Right lobe of liver (tissue), 6 donors: ENCODE measurements around the gene KCNIP1. TPM values are rescaled to one million over a fixed set of nuclear protein-coding genes. Genes with fewer than 3 reads are reported as not detected.
A peak's percentile ranks its signal among the peaks of the same experiment; 100 is the strongest.

Experiments used
- ATAC-seq, 4 donors: fragments of 200-7000 bp; cut with Tn5 transposase; one replicate each; pipeline ENCODE4 v1.9.1; 2020; ENCODE audit warnings: mild to moderate bottlenecking in 4 of 4, moderate library complexity in 4 of 4
- DNase-seq, 3 donors: peaks; one replicate each; pipeline ENCODE4 v3.0.0-alpha.2; 2020
- H3K27ac ChIP-seq, 3 donors: fragments of 200-600 bp; one replicate each; pipeline ENCODE4 v1.8.0; 2022
- H3K27me3 ChIP-seq, 2 donors: fragments of 200-600 bp; one replicate each; pipeline ENCODE4 v1.8.0; 2022
- H3K36me3 ChIP-seq, 4 donors: fragments of 200-600 bp; sonication (generic) in 1 of 4; one replicate each; pipeline versions ENCODE4 v1.5.1 to v1.8.0; 2017 to 2022; ENCODE audit warnings: control low read depth in 1 of 4
- H3K4me1 ChIP-seq, 4 donors: fragments of 200-600 bp; sonication (generic) in 1 of 4; one replicate each; pipeline versions ENCODE4 v1.5.1 to v1.8.0; 2017 to 2022; ENCODE audit warnings: control low read depth in 1 of 4
- H3K4me3 ChIP-seq, 3 donors: fragments of 200-600 bp; one replicate each; pipeline ENCODE4 v1.8.0; 2022
- H3K9me3 ChIP-seq, 4 donors: fragments of 200-600 bp; sonication (generic) in 1 of 4; one replicate each; pipeline versions ENCODE4 v1.5.1 to v1.8.0; 2017 to 2022; ENCODE audit warnings: control low read depth in 1 of 4
- POLR2A ChIP-seq: fragments of 450-650 bp; IDR thresholded peaks from one replicate; pipeline ENCODE4 v1.6.1; 2017; ENCODE audit warnings: antibody characterized with exemption, mild to moderate bottlenecking
- WGBS: methylation state at CpG from one replicate; pipeline ENCODE4 v1.1.6; 2018; ENCODE audit warnings: low coverage, low lambda C conversion rate; ENCODE audit not compliant: insufficient coverage; ENCODE audit errors: missing lambda C conversion rate; 5-methylcytosine and 5-hydroxymethylcytosine counted together
- intact Hi-C, 2 donors: fragments of 100-400 bp; cut with DNase I; formaldehyde crosslinking; loops; one replicate each; pipeline versions ENCODE4 v1.11.2 to v1.14.1; 2022
- total RNA-seq, 6 experiments: library from RNA; depleted of rRNA in 2 of 6; stranded (reverse); fragments of >200 nt in 2 of 6; fragmentation: NEBNext Ultra II Directional in 3 of 6; extraction: Animal tissue kit (Norgen Biotek cat#: 25700) in 3 of 6; gene quantifications; one replicate each; pipeline versions ENCODE4 v1.1.0 to v1.2.4, GENCODE V29; 2016 to 2023
- TF ChIP-seq, protein P1 (sequence below), 4 donors: fragments of 200-600 bp in 3 of 4; fragments of 450-650 bp in 1 of 4; IDR thresholded peaks; one replicate each; pipeline versions ENCODE4 v1.5.1 to v1.8.0; 2016 to 2022; ENCODE audit warnings: antibody characterized with exemption in 4 of 4, mild to moderate bottlenecking in 2 of 4
- donor health status: DM: no; HTN: yes; CAD: no.
- donor health status: DM: no; HTN: no; CAD: no.
- donor health status: DM: no; HTN: no; CAD: no.
- donor health status: DM: no; HTN: yes; CAD: no.
- donor health status: DM: no; HTN: yes; CAD: no.

Gene KCNIP1
- total RNA-seq, 6 experiments from 2014 or later = 0.56 TPM; not detected in 5

DNA sequence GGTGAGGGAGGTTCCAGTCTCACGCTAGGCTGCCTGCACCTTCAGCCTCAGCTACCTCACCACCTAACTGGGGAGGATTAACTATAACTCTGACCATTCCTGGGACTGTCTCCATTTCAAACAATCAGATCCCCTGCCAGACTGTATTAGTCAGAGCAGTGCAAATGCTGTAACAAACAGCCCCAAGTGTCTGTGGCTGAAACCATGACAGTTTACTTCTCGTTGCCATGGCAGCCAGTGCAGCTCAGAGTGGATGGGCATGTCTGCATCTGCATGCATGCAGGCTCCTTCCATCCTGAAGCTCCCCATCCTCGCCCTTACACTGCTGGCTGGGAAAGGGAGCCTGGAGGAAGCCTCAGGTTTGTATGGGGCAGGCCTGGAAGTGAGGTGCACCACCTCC, 86.7 kb downstream of the KCNIP1 start:
- H3K9me3 ChIP-seq = no peaks in the 10 kb centered on the region
- H3K4me1 ChIP-seq = no peaks in the 10 kb centered on the region
- no peak overlapping the region for H3K27ac ChIP-seq
- intact Hi-C loops = no loop called here
- no peak for TF ChIP-seq POLR2A
- TF ChIP-seq, protein P1, sequence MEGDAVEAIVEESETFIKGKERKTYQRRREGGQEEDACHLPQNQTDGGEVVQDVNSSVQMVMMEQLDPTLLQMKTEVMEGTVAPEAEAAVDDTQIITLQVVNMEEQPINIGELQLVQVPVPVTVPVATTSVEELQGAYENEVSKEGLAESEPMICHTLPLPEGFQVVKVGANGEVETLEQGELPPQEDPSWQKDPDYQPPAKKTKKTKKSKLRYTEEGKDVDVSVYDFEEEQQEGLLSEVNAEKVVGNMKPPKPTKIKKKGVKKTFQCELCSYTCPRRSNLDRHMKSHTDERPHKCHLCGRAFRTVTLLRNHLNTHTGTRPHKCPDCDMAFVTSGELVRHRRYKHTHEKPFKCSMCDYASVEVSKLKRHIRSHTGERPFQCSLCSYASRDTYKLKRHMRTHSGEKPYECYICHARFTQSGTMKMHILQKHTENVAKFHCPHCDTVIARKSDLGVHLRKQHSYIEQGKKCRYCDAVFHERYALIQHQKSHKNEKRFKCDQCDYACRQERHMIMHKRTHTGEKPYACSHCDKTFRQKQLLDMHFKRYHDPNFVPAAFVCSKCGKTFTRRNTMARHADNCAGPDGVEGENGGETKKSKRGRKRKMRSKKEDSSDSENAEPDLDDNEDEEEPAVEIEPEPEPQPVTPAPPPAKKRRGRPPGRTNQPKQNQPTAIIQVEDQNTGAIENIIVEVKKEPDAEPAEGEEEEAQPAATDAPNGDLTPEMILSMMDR (IDR thresholded peaks at IDR 0.05) = no peak
- no peaks in the 10 kb centered on the region for H3K36me3 ChIP-seq
- 33% methylated on average over 2 of the region's 3 CpGs for WGBS
- no peak for DNase-seq
- no peak overlapping the region for H3K4me3 ChIP-seq
- ATAC-seq = no peak
- H3K27me3 ChIP-seq = no peaks in the 10 kb centered on the region

DNA sequence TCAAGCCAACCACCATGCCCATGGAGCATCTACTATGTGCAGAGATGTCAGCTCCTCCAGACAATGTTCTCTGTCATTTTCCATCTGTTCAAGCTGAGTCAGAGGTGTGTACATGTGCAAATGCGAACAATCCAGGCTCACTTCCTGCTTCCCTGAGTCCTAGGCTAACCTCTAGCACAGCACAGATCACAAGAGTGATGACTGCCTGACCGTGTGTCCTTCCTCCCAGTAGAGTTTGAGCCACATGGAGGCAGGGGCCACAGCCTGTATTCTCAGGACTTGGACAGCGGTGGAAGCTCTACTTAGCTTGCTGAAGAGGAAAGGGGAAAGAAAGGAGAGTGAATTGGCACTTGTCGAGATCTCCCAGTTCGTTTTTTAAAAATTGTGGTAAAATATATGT, 87.2 kb downstream of the KCNIP1 start:
- intact Hi-C loops = no loop called here
- Histone ChIP-seq H3K4me1 (no peaks in the 10 kb centered on the region), H3K36me3 (no peaks in the 10 kb centered on the region), H3K27ac (no peak overlapping the region), H3K27me3 (no peaks in the 10 kb centered on the region), H3K4me3 (no peak overlapping the region), H3K9me3 (no peaks in the 10 kb centered on the region)
- ATAC-seq (no peak), DNase-seq (no peak)
- WGBS = 39% methylated on average over 5 of the region's 5 CpGs
- TF ChIP-seq POLR2A = no peak
- TF ChIP-seq, protein P1 (IDR thresholded peaks at IDR 0.05) = no peak

DNA sequence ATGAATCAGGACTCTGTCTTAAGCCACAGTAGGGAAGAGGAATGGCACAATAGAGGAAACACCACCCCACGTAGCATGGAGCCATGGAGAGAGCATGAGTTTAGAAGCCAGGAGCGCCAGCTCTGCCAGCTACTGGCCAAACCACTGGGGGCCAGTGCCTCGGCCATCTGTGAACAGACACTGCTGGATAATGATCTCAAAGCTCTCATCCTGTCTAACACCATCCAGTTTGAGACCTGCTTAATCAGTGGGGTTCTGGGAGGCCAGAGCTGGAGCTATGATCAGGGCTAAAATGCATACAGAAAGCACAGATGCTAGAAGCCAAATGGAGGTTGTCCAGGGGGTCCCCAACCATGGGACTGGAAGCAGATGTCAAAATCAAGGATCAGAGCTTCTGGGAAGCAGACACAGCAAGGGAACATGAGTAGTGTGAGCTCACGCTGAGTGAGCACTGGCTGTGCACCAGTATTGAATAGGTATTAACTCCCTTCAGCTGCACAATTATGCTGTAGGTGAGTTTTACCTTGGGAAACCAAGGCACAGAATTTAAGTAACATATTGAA, 92.7 kb downstream of the KCNIP1 start:
- no peaks in the 10 kb centered on the region for H3K9me3 ChIP-seq
- ATAC-seq = no peak
- no peaks in the 10 kb centered on the region for H3K4me1 ChIP-seq
- no peak overlapping the region for H3K4me3 ChIP-seq
- no peaks in the 10 kb centered on the region for H3K27me3 ChIP-seq
- intact Hi-C loops = no loop called here
- TF ChIP-seq, protein P1 (IDR thresholded peaks at IDR 0.05) = no peak
- no peak for TF ChIP-seq POLR2A
- H3K27ac ChIP-seq = no peak overlapping the region
- 48% methylated on average over 4 of the region's 4 CpGs for WGBS
- no peak for DNase-seq
- no peaks in the 10 kb centered on the region for H3K36me3 ChIP-seq

DNA sequence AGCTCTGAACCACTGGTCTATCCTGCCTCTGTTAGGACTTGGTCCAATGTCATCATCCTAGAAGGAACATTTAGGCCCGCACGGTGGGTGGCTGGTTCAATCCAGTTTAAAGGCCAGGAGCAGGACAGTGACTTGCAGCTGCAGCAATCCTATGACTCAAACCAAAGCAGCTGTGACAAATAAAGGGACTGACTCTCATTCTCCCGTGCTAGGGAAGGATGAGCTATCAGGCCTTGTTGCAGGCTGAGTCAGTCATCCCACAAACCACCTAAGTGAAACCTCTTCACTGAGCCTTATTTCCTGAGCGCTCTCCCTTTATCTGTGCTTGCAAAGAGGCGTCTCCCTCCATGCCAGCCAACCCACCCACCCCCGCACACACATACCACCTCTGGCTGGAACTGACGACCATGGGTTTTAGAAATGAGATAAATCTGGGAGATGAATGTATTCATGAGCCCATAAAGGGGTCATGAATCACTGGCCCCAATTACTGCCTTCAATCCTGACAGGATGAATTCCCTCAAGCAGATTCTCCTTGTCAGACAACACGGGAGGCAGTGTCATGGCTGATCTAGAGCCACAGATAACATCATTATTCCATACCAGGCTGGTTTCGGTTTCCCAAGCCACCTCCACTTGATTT, 93.4 kb downstream of the KCNIP1 start:
- ATAC-seq (peak in 2 of 4 donors; percentile 18 to 52), DNase-seq (no peak)
- intact Hi-C loops = no loop called here
- H3K4me3 ChIP-seq = no peak overlapping the region
- WGBS = 29% methylated on average over 5 of the region's 9 CpGs
- no peak overlapping the region for H3K27ac ChIP-seq
- H3K4me1 ChIP-seq = no peaks in the 10 kb centered on the region
- no peaks in the 10 kb centered on the region for H3K9me3 ChIP-seq
- H3K27me3 ChIP-seq = no peaks in the 10 kb centered on the region
- H3K36me3 ChIP-seq = no peaks in the 10 kb centered on the region
- TF ChIP-seq, protein P1 (IDR thresholded peaks at IDR 0.05) = no peak
- TF ChIP-seq POLR2A = no peak
